ENCODE measurements around the gene ATP5PD.
"Not testable (repeated sequence)": the region's sequence is repeated elsewhere in the genome, so short reads cannot be mapped to it uniquely, and the experiment has no call there.

Gene ATP5PD

GRCh38 chr17:75047398-75048098, 779 bp upstream of the ATP5PD start:
- DNase-seq = peak; percentile 20
- Histone ChIP-seq H3K14ac (ENCODE audit: low read length in 2 of 2) (peak overlapping the region in 1 of 2 experiments; percentile 95), H3K27me3 (ENCODE audit: control insufficient read depth in 1 of 2, insufficient read depth in 1 of 2, low read length in 2 of 2) (no peaks in the 10 kb centered on the region), H2BK12ac (ENCODE audit: low read length in 2 of 2) (peak overlapping the region in 1 of 2 experiments; percentile 72), H3K9ac (ENCODE audit: low read length) (peak overlapping the region; percentile 89), H3K4me3 (ENCODE audit: insufficient read depth in 1 of 2, low read depth in 1 of 2, low read length in 2 of 2) (peak overlapping the region; percentile 92 to 96), H3K9me3 (ENCODE audit: control insufficient read depth, low read length) (no peaks in the 10 kb centered on the region), H3K4me2 (ENCODE audit: low read length, poor library complexity, severe bottlenecking) (peak overlapping the region; percentile 94), H3K18ac (ENCODE audit: low read depth in 1 of 2, low read length in 2 of 2) (peak overlapping the region; percentile 92 to 94), H3K27ac (ENCODE audit: low read length, poor library complexity, severe bottlenecking) (no peak overlapping the region), H2BK120ac (ENCODE audit: low read depth, low read length) (peak overlapping the region; percentile 78), H3K36me3 (ENCODE audit: control insufficient read depth in 1 of 2, insufficient read depth in 2 of 2, low read depth in 1 of 2, low read length in 2 of 2) (peaks cover 3 to 28% of the 10 kb centered on the region in 2 experiments), H2BK5ac (ENCODE audit: low read depth, low read length, poor library complexity, severe bottlenecking) (peak overlapping the region; percentile 68), H2AFZ (ENCODE audit: low read depth, low read length) (peak overlapping the region; percentile 94), H2BK15ac (ENCODE audit: low read depth, poor library complexity, severe bottlenecking) (peak overlapping the region; percentile 95), H4K8ac (ENCODE audit: low read length) (peak overlapping the region; percentile 70), H3K4me1 (ENCODE audit: control insufficient read depth, insufficient read depth, low read depth, low read length) (peaks cover 4% of the 10 kb centered on the region), H4K91ac (ENCODE audit: low read length) (peak overlapping the region; percentile 81), H3K4ac (ENCODE audit: low read depth in 1 of 2, low read length in 2 of 2) (peak overlapping the region; percentile 75 to 88), H2AK5ac (ENCODE audit: low read length, severe bottlenecking) (no peak overlapping the region), H3K79me1 (replicated peaks; ENCODE audit: low read length, poor library complexity, severe bottlenecking) (peaks cover 17% of the 10 kb centered on the region), H3K23ac (ENCODE audit: low read length in 2 of 2) (peak overlapping the region in 1 of 2 experiments; percentile 91)
- under 1% methylated on average over 37 of the region's 38 CpGs for WGBS

DNA sequence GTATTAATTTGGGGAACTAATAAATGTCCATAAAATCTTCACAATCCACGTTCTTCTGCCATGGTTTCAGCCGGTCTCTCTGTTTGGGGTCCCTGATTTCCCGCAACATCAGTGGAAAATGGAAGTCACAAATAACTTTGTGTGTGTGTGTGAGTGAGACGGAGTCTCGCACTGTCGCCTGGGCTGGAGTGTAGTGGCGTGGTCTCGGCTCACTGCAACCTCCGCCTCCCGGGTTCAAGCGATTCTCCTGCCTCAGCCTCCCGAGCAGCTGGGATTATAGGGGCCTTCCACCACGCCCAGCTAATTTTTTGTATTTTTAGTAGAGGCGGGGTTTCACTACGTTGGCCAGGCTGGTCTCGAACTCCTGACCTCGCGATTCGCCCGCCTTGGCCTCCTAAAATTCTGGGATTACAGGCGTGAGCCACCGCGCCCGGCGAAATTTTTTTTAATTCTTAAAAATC, 793 bp downstream of the ATP5PD start:
- H3K9ac ChIP-seq (ENCODE audit: low read length) = peak overlapping the region; percentile 100
- not testable (repeated sequence) for H3K4me1 ChIP-seq (ENCODE audit: control insufficient read depth, insufficient read depth, low read depth, low read length); H3K23ac ChIP-seq (ENCODE audit: low read length in 2 of 2); H2AK5ac ChIP-seq (ENCODE audit: low read length, severe bottlenecking); H2BK12ac ChIP-seq (ENCODE audit: low read length in 2 of 2); H4K8ac ChIP-seq (ENCODE audit: low read length); H3K27me3 ChIP-seq (ENCODE audit: control insufficient read depth in 1 of 2, insufficient read depth in 1 of 2, low read length in 2 of 2); H3K18ac ChIP-seq (ENCODE audit: low read depth in 1 of 2, low read length in 2 of 2); H3K9me3 ChIP-seq (ENCODE audit: control insufficient read depth, low read length); H2BK15ac ChIP-seq (ENCODE audit: low read depth, poor library complexity, severe bottlenecking); H2BK120ac ChIP-seq (ENCODE audit: low read depth, low read length); H4K91ac ChIP-seq (ENCODE audit: low read length); H2AFZ ChIP-seq (ENCODE audit: low read depth, low read length); H3K14ac ChIP-seq (ENCODE audit: low read length in 2 of 2); H2BK5ac ChIP-seq (ENCODE audit: low read depth, low read length, poor library complexity, severe bottlenecking)
- H3K36me3 ChIP-seq (ENCODE audit: control insufficient read depth in 1 of 2, insufficient read depth in 2 of 2, low read depth in 1 of 2, low read length in 2 of 2) = peaks cover 13 to 31% of the 10 kb centered on the region in 2 experiments
- peak overlapping the region; percentile 93 for H3K27ac ChIP-seq (ENCODE audit: low read length, poor library complexity, severe bottlenecking)
- peaks cover 16% of the 10 kb centered on the region for H3K79me1 ChIP-seq (replicated peaks; ENCODE audit: low read length, poor library complexity, severe bottlenecking)
- 3% methylated on average over 25 of the region's 25 CpGs for WGBS
- peak overlapping the region; percentile 71 for H3K4me2 ChIP-seq (ENCODE audit: low read length, poor library complexity, severe bottlenecking)
- H3K4ac ChIP-seq (ENCODE audit: low read depth in 1 of 2, low read length in 2 of 2) = peak overlapping the region in 1 of 2 experiments; percentile 87
- H3K4me3 ChIP-seq (ENCODE audit: insufficient read depth in 1 of 2, low read depth in 1 of 2, low read length in 2 of 2) = peak overlapping the region; percentile 96 to 100
- peak; percentile 23 for DNase-seq

- Histone ChIP-seq H2BK12ac (ENCODE audit: low read length in 2 of 2) (no peak overlapping the region), H3K14ac (ENCODE audit: low read length in 2 of 2) (no peak overlapping the region), H3K9me3 (ENCODE audit: control insufficient read depth, low read length) (no peaks in the 10 kb centered on the region), H3K36me3 (ENCODE audit: control insufficient read depth in 1 of 2, insufficient read depth in 2 of 2, low read depth in 1 of 2, low read length in 2 of 2) (peaks cover 20 to 34% of the 10 kb centered on the region in 2 experiments), H3K27me3 (ENCODE audit: control insufficient read depth in 1 of 2, insufficient read depth in 1 of 2, low read length in 2 of 2) (no peaks in the 10 kb centered on the region), H2AK5ac (ENCODE audit: low read length, severe bottlenecking) (no peak overlapping the region), H3K27ac (ENCODE audit: low read length, poor library complexity, severe bottlenecking) (no peak overlapping the region), H2BK5ac (ENCODE audit: low read depth, low read length, poor library complexity, severe bottlenecking) (no peak overlapping the region), H3K18ac (ENCODE audit: low read depth in 1 of 2, low read length in 2 of 2) (no peak overlapping the region), H4K8ac (ENCODE audit: low read length) (no peak overlapping the region), H3K4me1 (ENCODE audit: control insufficient read depth, insufficient read depth, low read depth, low read length) (peaks cover 4% of the 10 kb centered on the region), H2BK15ac (ENCODE audit: low read depth, poor library complexity, severe bottlenecking) (no peak overlapping the region), H2AFZ (ENCODE audit: low read depth, low read length) (no peak overlapping the region), H3K79me1 (replicated peaks; ENCODE audit: low read length, poor library complexity, severe bottlenecking) (peaks cover 18% of the 10 kb centered on the region), H3K9ac (ENCODE audit: low read length) (no peak overlapping the region), H3K23ac (ENCODE audit: low read length in 2 of 2) (no peak overlapping the region), H3K4me3 (ENCODE audit: insufficient read depth in 1 of 2, low read depth in 1 of 2, low read length in 2 of 2) (no peak overlapping the region), H2BK120ac (ENCODE audit: low read depth, low read length) (no peak overlapping the region), H3K4ac (ENCODE audit: low read depth in 1 of 2, low read length in 2 of 2) (no peak overlapping the region), H4K91ac (ENCODE audit: low read length) (no peak overlapping the region), H3K4me2 (ENCODE audit: low read length, poor library complexity, severe bottlenecking) (no peak overlapping the region)
- no peak for DNase-seq
- WGBS = 59% methylated on average over 7 of the region's 7 CpGs
These were observed 2.1 kb downstream of the ATP5PD start for GRCh38 chr17:75044716-75045115.

DNA sequence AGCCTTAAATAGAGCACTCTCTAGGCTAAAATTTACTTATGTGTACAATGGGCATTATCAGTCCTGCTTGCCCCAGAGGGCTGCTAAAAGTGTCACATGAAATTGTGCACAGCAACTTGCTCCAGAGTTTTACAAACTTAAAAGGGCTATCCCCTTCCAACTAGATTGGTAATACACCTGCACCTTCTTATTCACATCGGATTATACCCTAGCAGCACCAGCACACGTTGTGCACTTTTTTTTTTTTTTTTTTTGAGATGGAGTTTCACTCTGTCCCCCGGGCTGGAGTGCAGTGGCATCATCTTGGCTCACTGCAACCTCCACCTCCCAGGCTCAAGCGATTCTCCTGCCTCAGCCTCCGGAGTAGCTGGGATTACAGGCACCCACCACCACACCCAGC, 3.0 kb downstream of the ATP5PD start:
- H3K79me1 ChIP-seq (replicated peaks; ENCODE audit: low read length, poor library complexity, severe bottlenecking) = peaks cover 17% of the 10 kb centered on the region
- not testable (repeated sequence) for H2AK5ac ChIP-seq (ENCODE audit: low read length, severe bottlenecking); H2BK12ac ChIP-seq (ENCODE audit: low read length in 2 of 2); H2AFZ ChIP-seq (ENCODE audit: low read depth, low read length); H3K27ac ChIP-seq (ENCODE audit: low read length, poor library complexity, severe bottlenecking); H3K4ac ChIP-seq (ENCODE audit: low read depth in 1 of 2, low read length in 2 of 2); H2BK15ac ChIP-seq (ENCODE audit: low read depth, poor library complexity, severe bottlenecking); H3K14ac ChIP-seq (ENCODE audit: low read length in 2 of 2); H2BK120ac ChIP-seq (ENCODE audit: low read depth, low read length); H3K9me3 ChIP-seq (ENCODE audit: control insufficient read depth, low read length); H3K18ac ChIP-seq (ENCODE audit: low read depth in 1 of 2, low read length in 2 of 2); H3K27me3 ChIP-seq (ENCODE audit: control insufficient read depth in 1 of 2, insufficient read depth in 1 of 2, low read length in 2 of 2); H4K8ac ChIP-seq (ENCODE audit: low read length); H4K91ac ChIP-seq (ENCODE audit: low read length); DNase-seq; H3K4me2 ChIP-seq (ENCODE audit: low read length, poor library complexity, severe bottlenecking); H3K23ac ChIP-seq (ENCODE audit: low read length in 2 of 2); H3K4me1 ChIP-seq (ENCODE audit: control insufficient read depth, insufficient read depth, low read depth, low read length); H3K4me3 ChIP-seq (ENCODE audit: insufficient read depth in 1 of 2, low read depth in 1 of 2, low read length in 2 of 2); H2BK5ac ChIP-seq (ENCODE audit: low read depth, low read length, poor library complexity, severe bottlenecking); H3K9ac ChIP-seq (ENCODE audit: low read length)
- 76% methylated on average over 5 of the region's 5 CpGs for WGBS
- H3K36me3 ChIP-seq (ENCODE audit: control insufficient read depth in 1 of 2, insufficient read depth in 2 of 2, low read depth in 1 of 2, low read length in 2 of 2) = peaks cover 25 to 36% of the 10 kb centered on the region in 2 experiments
